Measurements from ENCODE around the gene RETN.
A peak's percentile ranks its signal among the peaks of the same experiment; 100 is the strongest.

RETN gene

GRCh38 chr19:7650148-7650547 lies 18.7 kb upstream of the RETN start:
- TF ChIP-seq CTCF (IDR thresholded peaks at IDR 0.05; ENCODE audit: extremely low read depth, insufficient read depth, missing control alignments): no peak
- in situ Hi-C loops (cut with MboI; ENCODE audit: low pct_unique_long_range_greater_than_20kb, low sequenced_read_pairs, unreplicated experiment): no loop called here

GRCh38 chr19:7652061-7652641 lies 16.7 kb upstream of the RETN start:
- in situ Hi-C loops (cut with MboI; ENCODE audit: low pct_unique_long_range_greater_than_20kb, low sequenced_read_pairs, unreplicated experiment): no loop called here
- DNase-seq (ENCODE audit: low spot score): peak; percentile 88
- peak; percentile 90 for TF ChIP-seq CTCF (IDR thresholded peaks at IDR 0.05; ENCODE audit: extremely low read depth, insufficient read depth, missing control alignments)

More at GRCh38 chr19:7650148-7650547, 18.7 kb upstream of the RETN start:
- no peak for DNase-seq (ENCODE audit: low spot score)

- TF ChIP-seq CTCF (IDR thresholded peaks at IDR 0.05; ENCODE audit: extremely low read depth, insufficient read depth, missing control alignments): no peak
- in situ Hi-C loops (cut with MboI; ENCODE audit: low pct_unique_long_range_greater_than_20kb, low sequenced_read_pairs, unreplicated experiment): no loop called here
- no peak for DNase-seq (ENCODE audit: low spot score)
Observed at GRCh38 chr19:7654401-7654800, 14.4 kb upstream of the RETN start.

GRCh38 chr19:7655581-7655980 lies 13.3 kb upstream of the RETN start:
- in situ Hi-C loops (cut with MboI; ENCODE audit: low pct_unique_long_range_greater_than_20kb, low sequenced_read_pairs, unreplicated experiment): no loop called here
- DNase-seq (ENCODE audit: low spot score): no peak
- TF ChIP-seq CTCF (IDR thresholded peaks at IDR 0.05; ENCODE audit: extremely low read depth, insufficient read depth, missing control alignments): no peak

- TF ChIP-seq CTCF (IDR thresholded peaks at IDR 0.05; ENCODE audit: extremely low read depth, insufficient read depth, missing control alignments): no peak
- in situ Hi-C loops (cut with MboI; ENCODE audit: low pct_unique_long_range_greater_than_20kb, low sequenced_read_pairs, unreplicated experiment): no loop called here
- no peak for DNase-seq (ENCODE audit: low spot score)
Observed at GRCh38 chr19:7657131-7657751, 11.6 kb upstream of the RETN start.

GRCh38 chr19:7658219-7658686 lies 10.6 kb upstream of the RETN start:
- peak; percentile 96 for DNase-seq (ENCODE audit: low spot score)
- in situ Hi-C loops (cut with MboI; ENCODE audit: low pct_unique_long_range_greater_than_20kb, low sequenced_read_pairs, unreplicated experiment): no loop called here
- TF ChIP-seq CTCF (IDR thresholded peaks at IDR 0.05; ENCODE audit: extremely low read depth, insufficient read depth, missing control alignments): no peak

Data from GM13977 (cell line).